ENCODE measurements around the gene GSTA1. TPM values are rescaled to one million over a fixed set of nuclear protein-coding genes. Genes with fewer than 3 reads are reported as not detected.
A peak's percentile ranks its signal among the peaks of the same experiment; 100 is the strongest.
"Not testable (repeated sequence)": the region's sequence is repeated elsewhere in the genome, so short reads cannot be mapped to it uniquely, and the experiment has no call there.

Gene GSTA1
- total RNA-seq, 1 donor from 2014 or later: 175 TPM

DNA sequence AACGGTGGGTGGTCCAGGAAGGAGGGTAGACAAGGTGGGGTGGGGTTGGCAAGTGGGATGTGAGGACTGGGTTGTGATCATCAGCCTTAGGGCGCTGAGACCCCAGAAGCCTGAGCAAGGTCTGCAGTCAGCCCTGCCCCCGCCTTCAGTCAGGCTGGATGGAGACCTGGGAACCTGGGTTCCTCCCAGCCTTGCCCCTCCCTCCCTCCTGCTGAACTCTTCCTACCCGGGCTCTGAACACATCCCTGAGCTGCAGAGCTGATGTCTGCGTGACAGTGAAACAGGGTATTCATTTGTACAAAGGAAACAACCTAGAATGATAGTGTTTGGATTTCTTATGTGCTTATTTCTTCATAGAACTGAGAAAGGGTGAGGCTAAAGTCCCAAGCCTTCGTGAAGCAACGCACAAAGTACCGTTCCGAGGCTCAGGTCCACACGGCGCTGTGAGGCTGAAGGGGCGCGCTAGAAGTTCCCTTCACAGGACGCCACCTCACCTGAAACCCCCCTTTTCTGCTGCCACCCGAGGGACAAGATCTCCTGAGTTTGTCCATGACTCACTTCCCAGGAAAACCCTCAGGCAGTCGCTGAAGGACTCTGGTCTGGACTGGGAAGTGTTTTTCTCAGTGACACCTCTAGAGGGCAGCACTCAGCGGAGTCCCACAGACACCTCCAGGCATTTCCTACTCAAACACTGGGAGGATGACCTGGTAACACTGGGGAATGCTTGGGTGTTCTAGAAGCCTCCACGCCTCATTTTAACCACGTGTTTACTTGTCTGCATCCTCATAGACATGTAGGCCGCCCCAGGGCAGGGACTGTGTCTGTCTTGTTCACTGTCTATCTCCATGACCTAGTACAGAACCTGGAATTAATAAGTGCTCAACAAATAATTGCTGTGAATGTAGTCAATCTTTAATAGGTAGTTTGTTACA lies 35.8 kb upstream of the GSTA1 start:
- Mint-ChIP-seq H3K4me3 (no peak overlapping the region), H3K9me3 (no peaks in the 10 kb centered on the region), H3K27ac (no peak overlapping the region), H3K27me3 (peaks cover 7% of the 10 kb centered on the region), H3K36me3 (no peaks in the 10 kb centered on the region), H3K4me1 (ENCODE audit: unreplicated experiment) (no peaks in the 10 kb centered on the region)
- DNase-seq (ENCODE audit: extremely low spot score, unreplicated experiment): no peak
- TF ChIP-seq, protein P1, sequence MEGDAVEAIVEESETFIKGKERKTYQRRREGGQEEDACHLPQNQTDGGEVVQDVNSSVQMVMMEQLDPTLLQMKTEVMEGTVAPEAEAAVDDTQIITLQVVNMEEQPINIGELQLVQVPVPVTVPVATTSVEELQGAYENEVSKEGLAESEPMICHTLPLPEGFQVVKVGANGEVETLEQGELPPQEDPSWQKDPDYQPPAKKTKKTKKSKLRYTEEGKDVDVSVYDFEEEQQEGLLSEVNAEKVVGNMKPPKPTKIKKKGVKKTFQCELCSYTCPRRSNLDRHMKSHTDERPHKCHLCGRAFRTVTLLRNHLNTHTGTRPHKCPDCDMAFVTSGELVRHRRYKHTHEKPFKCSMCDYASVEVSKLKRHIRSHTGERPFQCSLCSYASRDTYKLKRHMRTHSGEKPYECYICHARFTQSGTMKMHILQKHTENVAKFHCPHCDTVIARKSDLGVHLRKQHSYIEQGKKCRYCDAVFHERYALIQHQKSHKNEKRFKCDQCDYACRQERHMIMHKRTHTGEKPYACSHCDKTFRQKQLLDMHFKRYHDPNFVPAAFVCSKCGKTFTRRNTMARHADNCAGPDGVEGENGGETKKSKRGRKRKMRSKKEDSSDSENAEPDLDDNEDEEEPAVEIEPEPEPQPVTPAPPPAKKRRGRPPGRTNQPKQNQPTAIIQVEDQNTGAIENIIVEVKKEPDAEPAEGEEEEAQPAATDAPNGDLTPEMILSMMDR (conservative IDR thresholded peaks at IDR 0.05): peak; percentile 82

DNA sequence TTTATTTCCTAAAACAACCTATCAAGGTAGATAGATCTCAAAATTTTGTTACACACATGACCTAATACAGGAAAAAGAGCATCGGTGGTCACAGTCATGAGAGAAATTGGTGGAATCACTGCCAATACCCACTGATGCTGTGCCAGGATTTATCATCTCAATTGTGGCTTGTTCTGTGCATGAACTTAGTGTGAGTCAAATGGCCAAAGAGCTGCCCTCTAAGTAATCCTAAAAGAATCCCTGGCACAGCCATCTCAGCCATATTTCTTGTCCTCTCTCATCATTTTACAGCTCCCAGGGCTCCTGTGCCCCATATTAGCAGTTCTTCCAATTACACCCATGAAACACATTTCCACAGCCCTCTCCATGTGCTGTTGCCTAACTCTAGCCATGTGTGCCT lies 30.9 kb upstream of the GSTA1 start:
- Mint-ChIP-seq H3K27ac (no peak overlapping the region), H3K36me3 (no peaks in the 10 kb centered on the region), H3K9me3 (no peaks in the 10 kb centered on the region), H3K4me3 (no peak overlapping the region), H3K27me3 (peaks cover 7% of the 10 kb centered on the region), H3K4me1 (ENCODE audit: unreplicated experiment) (no peaks in the 10 kb centered on the region)
- TF ChIP-seq, protein P1 (conservative IDR thresholded peaks at IDR 0.05): no peak
- no peak for DNase-seq (ENCODE audit: extremely low spot score, unreplicated experiment)

DNA sequence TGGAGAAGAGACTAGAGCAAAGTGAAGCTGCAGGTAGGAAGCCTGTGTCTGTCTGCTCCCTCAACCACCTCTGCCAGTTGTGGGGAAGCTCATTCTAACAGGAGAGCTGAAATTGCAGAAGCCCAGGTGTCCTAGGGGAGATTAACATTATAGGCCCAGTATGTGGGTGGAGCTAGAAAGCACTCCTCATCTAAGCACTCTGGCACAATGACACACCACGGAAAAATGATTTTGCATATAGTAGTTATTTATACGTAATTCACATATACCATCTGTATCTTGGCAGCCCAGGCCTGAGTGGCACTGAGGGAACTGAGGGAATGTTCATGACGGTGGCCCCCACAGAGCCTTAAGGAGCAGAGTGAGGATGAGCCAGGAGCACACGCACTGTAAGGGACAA lies 27.3 kb upstream of the GSTA1 start:
- H3K4me1 Mint-ChIP-seq (ENCODE audit: unreplicated experiment); H3K27me3 Mint-ChIP-seq; H3K9me3 Mint-ChIP-seq: not testable (repeated sequence)

DNA sequence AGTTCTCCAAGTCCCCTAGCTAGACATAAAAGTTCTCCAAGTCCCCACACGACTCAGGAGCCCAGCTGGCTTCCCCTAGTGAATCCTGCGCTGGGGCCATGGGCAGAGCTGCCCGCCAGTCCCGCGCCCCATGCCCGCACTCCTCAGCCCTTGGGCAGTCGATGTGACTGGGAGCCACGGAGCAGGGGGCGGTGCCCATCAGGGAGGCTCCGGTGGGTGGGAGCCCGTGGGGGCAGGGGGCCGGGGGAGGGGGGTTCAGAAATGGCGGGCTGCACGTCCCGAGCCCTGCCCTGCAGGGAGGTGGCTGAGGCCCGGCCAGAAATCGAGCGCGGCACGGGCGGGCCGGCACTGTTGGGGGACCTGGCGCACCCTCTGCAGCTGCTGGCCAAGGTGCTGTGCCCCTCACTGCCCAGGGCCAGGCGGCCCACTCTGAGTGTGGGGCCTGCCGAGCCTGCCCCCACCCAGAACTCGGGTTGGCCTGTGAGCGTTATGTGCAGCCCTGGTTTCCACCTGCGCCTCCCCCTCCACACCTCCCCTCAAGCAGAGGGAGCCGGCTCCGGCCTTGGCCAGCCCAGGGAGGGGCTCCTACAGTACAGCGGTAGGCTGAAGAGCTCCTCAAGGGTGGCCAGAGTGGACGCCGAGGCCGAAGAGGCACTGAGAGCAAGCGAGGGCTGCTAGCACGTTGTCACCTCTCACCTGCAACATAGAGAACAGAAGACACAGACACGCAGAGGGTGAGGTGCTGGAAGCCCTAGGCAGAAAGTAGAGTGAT lies 25.6 kb upstream of the GSTA1 start:
- Mint-ChIP-seq H3K27ac (no peak overlapping the region), H3K4me3 (no peak overlapping the region), H3K9me3 (no peaks in the 10 kb centered on the region), H3K36me3 (no peaks in the 10 kb centered on the region), H3K4me1 (ENCODE audit: unreplicated experiment) (no peaks in the 10 kb centered on the region), H3K27me3 (no peaks in the 10 kb centered on the region)
- no peak for DNase-seq (ENCODE audit: extremely low spot score, unreplicated experiment)
- TF ChIP-seq, protein P1 (conservative IDR thresholded peaks at IDR 0.05): no peak

More for the DNA sequence above, 27.3 kb upstream of the GSTA1 start:
- H3K27ac Mint-ChIP-seq; H3K4me3 Mint-ChIP-seq; H3K36me3 Mint-ChIP-seq; DNase-seq (ENCODE audit: extremely low spot score, unreplicated experiment): not testable (repeated sequence)

DNA sequence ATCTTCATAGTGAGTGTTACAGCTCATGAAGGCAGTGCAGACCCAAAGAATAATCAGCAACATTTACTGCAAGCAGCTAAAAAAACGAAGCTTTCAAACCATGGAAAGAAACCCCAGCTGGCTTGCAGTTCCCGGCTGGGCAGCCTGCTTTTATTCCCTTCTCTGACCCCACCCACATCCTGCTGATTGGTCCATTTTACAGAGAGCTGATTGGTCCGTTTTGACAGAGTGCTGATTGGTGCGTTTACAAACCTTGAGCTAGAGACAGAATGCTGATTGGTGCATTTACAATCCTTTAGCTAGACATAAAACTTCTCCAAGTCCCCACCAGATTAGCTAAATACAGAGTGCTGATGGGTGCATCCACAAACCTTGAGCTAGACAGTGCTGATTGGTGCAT lies 25.0 kb upstream of the GSTA1 start:
- H3K36me3 Mint-ChIP-seq: not testable (repeated sequence)

DNA sequence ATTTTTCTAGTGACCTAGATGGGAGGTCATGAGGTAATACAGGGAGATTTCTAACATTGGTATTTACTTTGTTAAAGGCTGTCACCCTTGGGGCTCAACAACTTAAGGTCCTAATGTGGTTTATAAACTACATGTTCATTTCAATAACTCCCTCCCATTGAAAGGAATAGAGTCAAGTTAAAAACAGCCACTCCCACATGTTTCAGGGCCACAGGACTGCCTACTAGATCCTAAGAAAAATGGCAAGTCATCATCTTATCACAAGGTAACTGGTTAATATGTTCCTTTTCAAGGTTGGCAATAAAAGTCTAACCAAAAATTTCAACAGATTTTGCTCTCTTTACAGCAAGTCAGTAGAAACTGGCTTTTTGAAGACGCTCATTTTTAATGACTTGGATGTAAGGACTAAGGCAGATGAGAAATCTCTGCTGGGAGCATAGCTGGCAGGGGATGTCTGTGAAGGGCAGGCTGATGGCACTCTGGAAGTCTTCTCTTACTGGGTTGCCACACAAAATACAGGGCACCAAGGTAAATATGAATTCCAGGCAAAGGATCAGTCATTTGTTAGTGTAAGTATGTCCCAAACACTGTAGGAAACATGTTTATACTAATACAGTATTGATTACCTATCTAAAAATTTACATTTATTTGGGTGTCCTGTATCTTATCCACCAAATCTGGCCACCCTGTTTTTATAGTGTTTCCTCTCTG lies 23.6 kb upstream of the GSTA1 start:
- H3K4me3 Mint-ChIP-seq; H3K27me3 Mint-ChIP-seq; H3K4me1 Mint-ChIP-seq (ENCODE audit: unreplicated experiment): not testable (repeated sequence)

More for the DNA sequence above, 25.0 kb upstream of the GSTA1 start:
- H3K4me1 Mint-ChIP-seq (ENCODE audit: unreplicated experiment); H3K4me3 Mint-ChIP-seq; H3K27ac Mint-ChIP-seq; H3K27me3 Mint-ChIP-seq; H3K9me3 Mint-ChIP-seq; DNase-seq (ENCODE audit: extremely low spot score, unreplicated experiment): not testable (repeated sequence)

More for the DNA sequence above, 23.6 kb upstream of the GSTA1 start:
- H3K9me3 Mint-ChIP-seq; H3K36me3 Mint-ChIP-seq; DNase-seq (ENCODE audit: extremely low spot score, unreplicated experiment); H3K27ac Mint-ChIP-seq: not testable (repeated sequence)

Data from type B pancreatic cell (in vitro differentiated cells).